NCI-H446 (cell line): ENCODE results near the gene SALL4.

Experiments used
- DNase-seq, 2 experiments: peaks; one replicate each; lab custom pipeline; 2025; lab: John Stamatoyannopoulos, UW

The SALL4 gene

GRCh38 chr20:51735728-51736600 lies 66.4 kb downstream of the SALL4 start:
- no peak for DNase-seq

- DNase-seq, result no peak
Observed at GRCh38 chr20:51734876-51735720, 67.2 kb downstream of the SALL4 start.

- DNase-seq, result no peak
Observed at GRCh38 chr20:51733070-51733469, 69.3 kb downstream of the SALL4 start.
